HUES48 (cell line): ENCODE data around the gene BIRC5.
"Not testable (repeated sequence)": the region's sequence is repeated elsewhere in the genome, so short reads cannot be mapped to it uniquely, and the experiment has no call there.

Experiments
- H3K27ac ChIP-seq: one replicate; pipeline ENCODE4 v1.7.0; 2013; ENCODE audit warnings: low read depth, low read length, inconsistent platforms
- H3K27me3 ChIP-seq: 2 replicates; pipeline ENCODE4 v1.6.1; 2013; ENCODE audit warnings: mild to moderate bottlenecking, low read length; ENCODE audit not compliant: control insufficient read depth, insufficient read depth
- H3K36me3 ChIP-seq: 2 replicates; pipeline ENCODE4 v1.6.1; 2013; ENCODE audit warnings: low read length; ENCODE audit not compliant: control insufficient read depth, insufficient read depth
- H3K4me1 ChIP-seq: 2 replicates; pipeline ENCODE4 v1.6.1; 2013; ENCODE audit warnings: mild to moderate bottlenecking, low read length; ENCODE audit not compliant: control insufficient read depth, insufficient read depth
- H3K4me3 ChIP-seq: 2 replicates; pipeline ENCODE4 v1.5.1; 2013; ENCODE audit warnings: mild to moderate bottlenecking, low read depth, low read length
- H3K9ac ChIP-seq: 2 replicates; pipeline ENCODE4 v1.6.1; 2013; ENCODE audit warnings: mild to moderate bottlenecking, low read depth, low read length, moderate library complexity
- H3K9me3 ChIP-seq: 2 replicates; pipeline ENCODE4 v1.6.1; 2013; ENCODE audit warnings: low read length; ENCODE audit not compliant: control insufficient read depth, insufficient read depth

Gene BIRC5

GRCh38 chr17:78226759-78227454, 12.9 kb downstream of the BIRC5 start:
- Histone ChIP-seq H3K9ac (no peak overlapping the region), H3K9me3 (no peaks in the 10 kb centered on the region), H3K36me3 (peaks cover 27% of the 10 kb centered on the region), H3K27ac (no peak overlapping the region), H3K4me3 (no peak overlapping the region), H3K4me1 (no peaks in the 10 kb centered on the region), H3K27me3 (peaks cover 17% of the 10 kb centered on the region)

GRCh38 chr17:78227455-78227916, 13.4 kb downstream of the BIRC5 start:
- no peak overlapping the region for H3K9ac ChIP-seq
- H3K27me3 ChIP-seq = peaks cover 22% of the 10 kb centered on the region
- H3K4me3 ChIP-seq = no peak overlapping the region
- H3K36me3 ChIP-seq = peaks cover 27% of the 10 kb centered on the region
- H3K27ac ChIP-seq = no peak overlapping the region
- H3K4me1 ChIP-seq = no peaks in the 10 kb centered on the region
- H3K9me3 ChIP-seq = no peaks in the 10 kb centered on the region

GRCh38 chr17:78228176-78228575, 14.1 kb downstream of the BIRC5 start:
- Histone ChIP-seq H3K27ac (no peak overlapping the region), H3K9ac (no peak overlapping the region), H3K9me3 (no peaks in the 10 kb centered on the region), H3K27me3 (peaks cover 29% of the 10 kb centered on the region), H3K4me3 (no peak overlapping the region), H3K4me1 (no peaks in the 10 kb centered on the region), H3K36me3 (peaks cover 21% of the 10 kb centered on the region)

GRCh38 chr17:78230252-78230962, 16.4 kb downstream of the BIRC5 start:
- Histone ChIP-seq H3K27me3 (peaks cover 29% of the 10 kb centered on the region), H3K4me1 (no peaks in the 10 kb centered on the region), H3K4me3 (no peak overlapping the region)

GRCh38 chr17:78230996-78231935, 17.2 kb downstream of the BIRC5 start, which contains the start of gene TMEM235:
Gene TMEM235, plus strand, starts transcription at chr17:78231631. Its CDS starts 393 bp downstream, at chr17:78232024.
- Histone ChIP-seq H3K9me3 (no peaks in the 10 kb centered on the region), H3K9ac (no peak within 1 kb of the TSS), H3K4me1 (no peaks in the 10 kb centered on the region), H3K4me3 (peak within 1 kb of the TSS; percentile 68), H3K36me3 (no peaks in the 10 kb centered on the region), H3K27me3 (peaks cover 29% of the 10 kb centered on the region), H3K27ac (no peak within 1 kb of the TSS)

More at GRCh38 chr17:78230252-78230962, 16.4 kb downstream of the BIRC5 start:
- no peak overlapping the region for H3K27ac ChIP-seq
- H3K36me3 ChIP-seq = no peaks in the 10 kb centered on the region
- H3K9ac ChIP-seq = no peak overlapping the region
- no peaks in the 10 kb centered on the region for H3K9me3 ChIP-seq

GRCh38 chr17:78231991-78232858, 18.2 kb downstream of the BIRC5 start:
- H3K27me3 ChIP-seq = peaks cover 29% of the 10 kb centered on the region
- H3K9me3 ChIP-seq = no peaks in the 10 kb centered on the region
- H3K9ac ChIP-seq = no peak overlapping the region
- H3K27ac ChIP-seq = no peak overlapping the region
- no peaks in the 10 kb centered on the region for H3K4me1 ChIP-seq
- H3K36me3 ChIP-seq = no peaks in the 10 kb centered on the region
- peak overlapping the region; percentile 64 for H3K4me3 ChIP-seq

GRCh38 chr17:78232859-78233173, 18.8 kb downstream of the BIRC5 start:
- H3K9ac ChIP-seq = no peak overlapping the region
- no peak overlapping the region for H3K4me3 ChIP-seq
- no peaks in the 10 kb centered on the region for H3K9me3 ChIP-seq
- H3K27me3 ChIP-seq = peaks cover 29% of the 10 kb centered on the region
- H3K4me1 ChIP-seq = no peaks in the 10 kb centered on the region
- no peaks in the 10 kb centered on the region for H3K36me3 ChIP-seq
- no peak overlapping the region for H3K27ac ChIP-seq

- Histone ChIP-seq H3K27me3 (peaks cover 29% of the 10 kb centered on the region), H3K4me1 (no peaks in the 10 kb centered on the region), H3K4me3 (no peak overlapping the region), H3K9ac (no peak overlapping the region), H3K27ac (no peak overlapping the region), H3K9me3 (no peaks in the 10 kb centered on the region), H3K36me3 (no peaks in the 10 kb centered on the region)
Observed at GRCh38 chr17:78233678-78234077, 19.6 kb downstream of the BIRC5 start.

GRCh38 chr17:78234261-78234865, 20.3 kb downstream of the BIRC5 start:
- Histone ChIP-seq H3K9me3 (no peaks in the 10 kb centered on the region), H3K36me3 (no peaks in the 10 kb centered on the region), H3K27ac (no peak overlapping the region), H3K9ac (no peak overlapping the region), H3K27me3 (peaks cover 29% of the 10 kb centered on the region), H3K4me1 (no peaks in the 10 kb centered on the region), H3K4me3 (no peak overlapping the region)

GRCh38 chr17:78235022-78235421, 21.0 kb downstream of the BIRC5 start:
- H3K4me3 ChIP-seq, H3K4me1 ChIP-seq, H3K9me3 ChIP-seq, H3K36me3 ChIP-seq, H3K9ac ChIP-seq, H3K27ac ChIP-seq: not testable (repeated sequence)
- peaks cover 29% of the 10 kb centered on the region for H3K27me3 ChIP-seq
